ENCODE results near the gene DPP7.

Gene DPP7

DNA sequence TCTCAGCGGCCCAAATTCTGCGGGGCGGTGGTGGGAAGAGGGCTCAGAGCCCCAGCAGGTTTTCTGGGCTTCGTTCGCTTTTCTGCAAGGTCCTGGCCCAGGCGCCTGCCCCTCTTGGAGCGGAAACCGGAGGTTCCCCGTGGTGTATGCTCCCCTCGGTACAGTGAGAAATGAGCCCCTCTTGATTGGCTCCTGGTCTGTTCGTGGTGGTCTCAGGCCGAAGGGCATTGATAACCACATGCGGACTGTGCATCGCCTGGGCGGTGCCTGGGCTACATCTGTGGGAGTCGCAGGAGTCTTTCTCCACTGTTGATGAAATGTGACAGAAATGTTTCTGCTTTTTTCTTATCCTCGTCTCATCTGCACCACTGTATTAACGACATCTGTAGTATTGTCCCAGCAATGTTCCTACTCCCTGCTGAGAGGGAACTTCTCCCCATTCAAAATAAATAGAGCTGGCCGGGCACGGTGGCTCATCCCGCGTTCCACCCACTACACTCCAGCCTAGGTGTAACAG, 27.1 kb downstream of the DPP7 start:
- Histone ChIP-seq H3K9ac (ENCODE audit: low read length) (peak overlapping the region; percentile 61), H3K36me3 (ENCODE audit: insufficient read depth, low read length) (peaks cover 8% of the 10 kb centered on the region), H3K9me3 (ENCODE audit: low read length) (no peaks in the 10 kb centered on the region), H3K4me1 (ENCODE audit: insufficient read depth, low read length) (peaks cover 19% of the 10 kb centered on the region), H3K4me3 (ENCODE audit: low read depth in 1 of 2, low read length in 2 of 2) (peak overlapping the region; percentile 54 to 81), H3K27me3 (ENCODE audit: control insufficient read depth in 1 of 2, insufficient read depth in 2 of 2, low read length in 2 of 2) (no peaks in the 10 kb centered on the region), H3K27ac (ENCODE audit: low read depth, low read length) (peak overlapping the region; percentile 75)

DNA sequence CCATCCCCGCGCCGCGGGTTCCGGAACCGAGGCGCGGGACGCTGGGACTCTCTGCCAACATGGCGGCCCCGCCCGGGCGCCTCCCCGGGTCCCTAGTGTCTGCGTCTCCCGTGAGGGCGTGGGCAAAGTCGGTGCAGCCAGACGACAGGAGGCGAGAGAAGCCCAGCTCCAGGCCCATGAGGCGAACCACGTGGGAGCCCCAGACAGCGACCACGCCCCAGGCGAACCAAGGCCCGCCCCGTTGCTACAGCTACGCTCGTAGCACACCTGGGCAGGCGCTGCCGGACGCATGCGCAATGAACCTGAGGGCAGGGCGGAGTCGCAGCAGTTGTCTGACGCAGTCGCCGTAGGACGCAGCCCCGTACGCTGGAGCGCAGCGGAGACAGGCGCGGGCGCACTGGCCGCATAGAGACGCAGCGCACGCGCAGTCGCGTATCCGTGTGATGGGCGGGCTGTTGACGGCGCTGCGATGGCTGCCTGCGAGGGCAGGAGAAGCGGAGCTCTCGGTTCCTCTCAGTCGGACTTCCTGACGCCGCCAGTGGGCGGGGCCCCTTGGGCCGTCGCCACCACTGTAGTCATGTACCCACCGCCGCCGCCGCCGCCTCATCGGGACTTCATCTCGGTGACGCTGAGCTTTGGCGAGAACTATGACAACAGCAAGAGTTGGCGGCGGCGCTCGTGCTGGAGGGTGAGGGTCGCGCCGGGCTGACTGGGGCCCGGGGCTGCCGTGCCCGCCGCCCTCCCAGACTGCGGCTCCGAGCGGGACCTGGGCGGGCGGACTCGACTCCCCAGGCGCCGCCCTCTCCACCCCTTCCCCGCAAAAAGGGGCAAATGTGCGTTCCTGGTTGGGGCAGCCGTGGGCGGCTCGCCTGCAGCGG, 27.8 kb downstream of the DPP7 start, which contains the start of gene MAN1B1:
TSS of gene MAN1B1 (plus strand) at position 455 of the 878 bp plus-strand sequence. CDS start at position 470, 15 bp downstream.
- Histone ChIP-seq H3K36me3 (ENCODE audit: insufficient read depth, low read length) (peaks cover 8% of the 10 kb centered on the region), H3K9me3 (ENCODE audit: low read length) (no peaks in the 10 kb centered on the region), H3K27me3 (ENCODE audit: control insufficient read depth in 1 of 2, insufficient read depth in 2 of 2, low read length in 2 of 2) (no peaks in the 10 kb centered on the region), H3K4me1 (ENCODE audit: insufficient read depth, low read length) (peaks cover 19% of the 10 kb centered on the region), H3K4me3 (ENCODE audit: low read depth in 1 of 2, low read length in 2 of 2) (peak within 1 kb of the TSS; percentile 70 to 81), H3K27ac (ENCODE audit: low read depth, low read length) (peak within 1 kb of the TSS; percentile 78), H3K9ac (ENCODE audit: low read length) (peak within 1 kb of the TSS; percentile 61)

DNA sequence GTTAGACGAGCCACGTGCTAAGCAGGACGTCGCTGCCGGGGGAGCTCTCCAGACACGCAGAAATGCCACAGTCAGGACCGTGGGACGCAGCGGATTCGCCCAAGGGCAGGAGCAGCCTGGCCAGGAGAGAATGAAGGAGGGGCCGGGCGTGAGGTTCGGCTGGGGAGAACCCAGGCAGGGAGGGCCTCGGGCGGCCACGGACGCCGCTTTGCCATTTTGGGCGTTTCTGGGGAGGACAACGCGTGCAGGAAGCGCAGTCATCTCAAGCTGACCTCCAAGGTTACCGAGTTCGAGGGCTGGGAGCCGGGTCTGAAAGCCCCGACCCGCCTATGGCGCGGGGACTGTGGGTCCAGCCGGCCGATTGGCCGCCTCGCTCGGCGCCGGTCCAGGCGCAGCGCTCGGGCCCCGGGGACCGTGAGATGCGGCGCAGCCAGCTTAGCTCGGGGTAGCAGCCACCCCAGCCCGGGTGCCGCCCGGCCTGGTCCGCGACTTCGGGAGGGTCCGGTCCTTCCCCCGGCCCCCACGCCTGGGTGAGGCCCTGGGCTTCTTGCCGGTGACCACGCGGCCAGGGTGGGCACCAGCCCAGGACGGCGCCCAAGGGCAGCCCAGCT, 28.5 kb downstream of the DPP7 start:
- Histone ChIP-seq H3K4me1 (ENCODE audit: insufficient read depth, low read length) (peaks cover 19% of the 10 kb centered on the region), H3K9ac (ENCODE audit: low read length) (peak overlapping the region; percentile 27), H3K27ac (ENCODE audit: low read depth, low read length) (peak overlapping the region; percentile 78), H3K4me3 (ENCODE audit: low read depth in 1 of 2, low read length in 2 of 2) (peak overlapping the region; percentile 70 to 81), H3K36me3 (ENCODE audit: insufficient read depth, low read length) (peaks cover 8% of the 10 kb centered on the region), H3K27me3 (ENCODE audit: control insufficient read depth in 1 of 2, insufficient read depth in 2 of 2, low read length in 2 of 2) (no peaks in the 10 kb centered on the region), H3K9me3 (ENCODE audit: low read length) (no peaks in the 10 kb centered on the region)

DNA sequence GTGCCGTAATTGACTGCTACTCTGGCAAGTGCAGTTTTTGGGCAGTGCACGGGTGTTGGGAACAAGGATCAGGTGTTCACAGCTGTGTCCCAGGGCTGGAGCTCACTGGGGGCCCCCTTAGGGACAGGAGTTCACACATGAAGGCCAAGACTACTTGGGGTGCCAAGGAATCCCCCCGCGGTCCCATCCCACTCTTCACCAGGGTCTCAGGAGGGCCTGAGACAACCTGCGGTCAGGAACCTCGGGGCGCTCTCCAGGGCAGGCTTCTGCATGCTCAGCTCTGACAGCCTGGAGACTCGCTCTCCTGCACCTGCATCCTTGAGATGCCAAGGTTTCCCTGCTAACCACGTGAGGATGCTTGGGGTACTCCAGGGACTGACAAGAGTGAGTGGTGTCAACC, 30.0 kb downstream of the DPP7 start:
- H3K36me3 ChIP-seq (ENCODE audit: insufficient read depth, low read length) = peaks cover 6% of the 10 kb centered on the region
- peaks cover 19% of the 10 kb centered on the region for H3K4me1 ChIP-seq (ENCODE audit: insufficient read depth, low read length)
- no peak overlapping the region for H3K27ac ChIP-seq (ENCODE audit: low read depth, low read length)
- no peak overlapping the region for H3K4me3 ChIP-seq (ENCODE audit: low read depth in 1 of 2, low read length in 2 of 2)
- H3K9ac ChIP-seq (ENCODE audit: low read length) = no peak overlapping the region
- H3K27me3 ChIP-seq (ENCODE audit: control insufficient read depth in 1 of 2, insufficient read depth in 2 of 2, low read length in 2 of 2) = peaks cover 0 to 11% of the 10 kb centered on the region in 2 donors
- no peaks in the 10 kb centered on the region for H3K9me3 ChIP-seq (ENCODE audit: low read length)

DNA sequence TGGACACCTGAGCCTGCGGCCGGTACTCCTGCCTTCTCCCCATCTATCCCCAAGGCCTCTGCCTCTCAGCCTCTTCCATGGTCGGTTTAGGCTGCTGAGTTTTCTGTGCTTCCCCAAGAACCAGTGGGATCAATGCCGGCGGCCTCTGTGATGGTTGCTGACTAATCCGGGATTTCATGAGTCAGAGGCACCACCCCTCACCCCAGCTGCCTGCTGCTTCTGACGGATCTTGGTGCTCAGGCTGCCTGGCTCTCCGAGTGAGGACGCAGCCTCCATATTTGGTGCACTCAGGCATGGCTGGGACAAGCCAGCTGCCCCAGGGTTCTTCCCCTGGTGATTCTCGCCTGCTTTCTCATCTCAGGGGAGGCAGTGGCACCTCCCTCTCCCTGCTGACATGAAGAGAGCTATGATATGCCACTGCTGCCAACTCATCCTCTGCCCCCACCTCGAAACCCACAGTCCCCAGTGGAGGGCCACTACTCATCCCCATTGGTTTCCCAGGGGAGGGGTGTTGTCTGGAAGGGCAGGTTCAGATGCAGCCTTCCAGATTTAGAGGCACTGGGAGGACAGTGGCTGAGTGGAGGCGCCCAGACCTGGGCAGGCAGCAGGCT, 31.0 kb downstream of the DPP7 start:
- H3K4me1 ChIP-seq (ENCODE audit: insufficient read depth, low read length) = peaks cover 25% of the 10 kb centered on the region
- H3K36me3 ChIP-seq (ENCODE audit: insufficient read depth, low read length) = peaks cover 6% of the 10 kb centered on the region
- H3K4me3 ChIP-seq (ENCODE audit: low read depth in 1 of 2, low read length in 2 of 2) = no peak overlapping the region
- no peak overlapping the region for H3K9ac ChIP-seq (ENCODE audit: low read length)
- no peaks in the 10 kb centered on the region for H3K9me3 ChIP-seq (ENCODE audit: low read length)
- no peak overlapping the region for H3K27ac ChIP-seq (ENCODE audit: low read depth, low read length)
- peaks cover 4 to 22% of the 10 kb centered on the region in 2 donors for H3K27me3 ChIP-seq (ENCODE audit: control insufficient read depth in 1 of 2, insufficient read depth in 2 of 2, low read length in 2 of 2)

DNA sequence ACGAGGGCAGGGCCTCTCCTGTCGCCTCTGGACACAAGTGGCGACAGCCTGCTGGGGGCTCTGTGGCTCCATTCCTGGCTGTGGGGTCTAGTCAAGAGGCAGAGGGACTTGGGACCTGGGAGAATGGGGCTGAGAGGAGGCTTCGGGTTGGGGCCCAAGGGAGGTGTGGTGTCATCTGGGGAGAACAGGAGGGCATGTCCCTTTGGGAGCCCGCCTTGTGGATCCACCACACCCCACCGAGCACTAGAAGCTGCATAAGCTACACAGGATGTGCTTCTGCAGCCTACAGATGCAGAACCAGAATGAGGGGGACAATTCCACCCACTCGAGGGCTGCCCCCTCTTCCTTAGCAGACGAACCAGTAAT, 31.6 kb downstream of the DPP7 start:
- Histone ChIP-seq H3K4me3 (ENCODE audit: low read depth in 1 of 2, low read length in 2 of 2) (no peak overlapping the region), H3K27ac (ENCODE audit: low read depth, low read length) (no peak overlapping the region), H3K4me1 (ENCODE audit: insufficient read depth, low read length) (peaks cover 22% of the 10 kb centered on the region), H3K9me3 (ENCODE audit: low read length) (no peaks in the 10 kb centered on the region), H3K36me3 (ENCODE audit: insufficient read depth, low read length) (peaks cover 6% of the 10 kb centered on the region), H3K27me3 (ENCODE audit: control insufficient read depth in 1 of 2, insufficient read depth in 2 of 2, low read length in 2 of 2) (peaks cover 7 to 28% of the 10 kb centered on the region in 2 donors), H3K9ac (ENCODE audit: low read length) (no peak overlapping the region)

DNA sequence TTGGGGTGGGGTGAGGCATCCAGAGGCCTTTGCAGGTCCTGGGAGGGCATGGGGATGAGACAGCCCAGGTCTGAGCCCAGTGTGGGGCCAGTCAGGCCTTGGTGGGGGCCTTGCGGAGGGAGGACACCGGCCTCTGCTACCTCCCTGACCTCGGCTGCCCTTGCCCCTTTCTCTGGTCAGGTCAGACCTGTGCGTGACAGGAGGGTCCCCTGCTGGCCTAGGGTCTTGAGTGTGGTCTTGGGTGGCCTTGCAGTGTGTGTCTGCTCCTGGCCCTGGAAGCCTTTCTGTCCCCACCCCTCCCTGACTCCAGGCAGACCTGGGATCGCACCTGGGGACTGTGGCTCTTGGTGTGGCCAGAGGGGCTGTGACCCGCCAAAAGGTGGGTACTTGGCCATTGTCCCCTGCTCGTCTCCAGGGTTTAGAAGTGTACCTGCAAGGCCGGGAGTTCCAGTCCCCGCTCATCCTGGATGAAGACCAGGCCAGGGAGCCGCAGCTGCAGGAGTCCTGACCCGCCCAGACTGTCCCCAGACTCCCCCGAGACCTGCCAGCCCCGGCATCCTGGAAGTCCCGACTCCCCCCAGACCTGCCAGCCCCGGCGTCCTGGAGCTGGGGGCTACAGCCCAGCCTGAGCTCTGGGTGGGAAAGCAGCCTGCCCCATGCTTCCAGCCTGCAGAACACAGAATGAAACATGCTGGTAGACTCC, 32.2 kb downstream of the DPP7 start:
- H3K27ac ChIP-seq (ENCODE audit: low read depth, low read length) = no peak overlapping the region
- peaks cover 7 to 31% of the 10 kb centered on the region in 2 donors for H3K27me3 ChIP-seq (ENCODE audit: control insufficient read depth in 1 of 2, insufficient read depth in 2 of 2, low read length in 2 of 2)
- H3K4me3 ChIP-seq (ENCODE audit: low read depth in 1 of 2, low read length in 2 of 2) = no peak overlapping the region
- peaks cover 17% of the 10 kb centered on the region for H3K4me1 ChIP-seq (ENCODE audit: insufficient read depth, low read length)
- H3K36me3 ChIP-seq (ENCODE audit: insufficient read depth, low read length) = peaks cover 6% of the 10 kb centered on the region
- no peaks in the 10 kb centered on the region for H3K9me3 ChIP-seq (ENCODE audit: low read length)
- H3K9ac ChIP-seq (ENCODE audit: low read length) = no peak overlapping the region

DNA sequence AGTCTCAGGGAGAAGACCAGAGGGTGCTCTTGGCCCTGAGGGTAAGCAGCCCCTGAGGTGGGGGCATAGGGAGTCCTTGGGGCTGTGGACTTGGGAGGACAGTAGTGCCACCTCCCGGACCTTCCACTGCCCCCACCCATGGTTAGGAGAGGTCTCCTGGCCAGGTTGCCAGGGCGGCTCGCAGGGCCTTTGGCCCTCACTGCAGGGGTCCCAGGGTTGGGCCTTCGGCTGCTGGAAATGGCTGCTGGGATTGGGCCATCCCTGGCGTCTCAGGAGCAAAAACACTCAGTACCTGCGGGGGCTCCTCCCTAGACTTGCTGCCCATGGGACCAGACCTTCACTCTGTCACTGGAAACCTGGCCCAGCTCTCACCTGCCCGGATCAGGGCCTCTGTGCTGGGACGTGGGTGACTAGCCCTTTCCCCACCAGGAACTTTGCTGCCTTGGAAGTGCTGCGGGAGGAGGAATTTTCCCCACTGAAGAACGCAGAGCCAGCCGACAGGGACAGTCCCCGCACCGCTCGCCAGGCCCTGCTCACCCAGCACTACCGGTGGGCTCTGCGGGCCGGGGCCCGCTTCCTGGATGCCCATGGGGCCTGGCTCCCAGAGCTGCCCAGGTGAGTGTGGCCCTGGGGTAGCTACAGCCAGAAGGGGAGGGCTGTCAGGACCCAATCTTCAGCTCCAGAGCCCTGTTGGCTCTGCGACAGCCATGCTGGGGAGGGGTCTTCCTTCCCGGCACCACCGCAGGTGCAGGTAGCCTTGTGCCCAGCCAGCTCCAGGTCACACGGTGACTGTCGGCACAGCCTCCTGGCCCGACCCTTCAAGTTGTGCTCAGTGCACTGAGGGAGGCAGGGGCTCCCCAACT, 34.0 kb downstream of the DPP7 start:
- H3K9me3 ChIP-seq (ENCODE audit: low read length) = no peaks in the 10 kb centered on the region
- no peak overlapping the region for H3K27ac ChIP-seq (ENCODE audit: low read depth, low read length)
- peaks cover 6% of the 10 kb centered on the region for H3K36me3 ChIP-seq (ENCODE audit: insufficient read depth, low read length)
- H3K27me3 ChIP-seq (ENCODE audit: control insufficient read depth in 1 of 2, insufficient read depth in 2 of 2, low read length in 2 of 2) = peaks cover 7 to 37% of the 10 kb centered on the region in 2 donors
- no peak overlapping the region for H3K4me3 ChIP-seq (ENCODE audit: low read depth in 1 of 2, low read length in 2 of 2)
- peaks cover 10% of the 10 kb centered on the region for H3K4me1 ChIP-seq (ENCODE audit: insufficient read depth, low read length)
- H3K9ac ChIP-seq (ENCODE audit: low read length) = no peak overlapping the region

DNA sequence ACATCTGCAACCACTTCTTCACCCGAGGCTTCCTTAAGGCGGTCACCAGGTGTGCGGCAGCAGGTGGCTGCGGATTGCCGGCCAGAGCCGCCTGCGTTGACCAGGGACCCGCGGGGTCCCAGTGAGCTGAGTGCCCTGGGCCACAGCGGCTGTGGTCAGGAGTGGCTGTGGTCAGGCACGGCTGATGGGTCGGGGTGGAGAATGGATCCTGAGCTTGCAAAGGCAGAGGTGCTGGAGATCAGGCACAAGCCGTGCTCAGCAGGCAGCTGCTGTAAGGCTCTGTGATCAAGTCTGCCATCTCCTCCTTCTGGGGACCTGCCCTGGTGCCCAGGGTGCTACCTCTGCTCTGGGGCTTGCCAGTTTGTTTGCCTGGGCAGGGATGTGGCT, 35.1 kb downstream of the DPP7 start:
- no peak overlapping the region for H3K4me3 ChIP-seq (ENCODE audit: low read depth in 1 of 2, low read length in 2 of 2)
- H3K36me3 ChIP-seq (ENCODE audit: insufficient read depth, low read length) = peaks cover 6% of the 10 kb centered on the region
- H3K27ac ChIP-seq (ENCODE audit: low read depth, low read length) = no peak overlapping the region
- H3K9me3 ChIP-seq (ENCODE audit: low read length) = no peaks in the 10 kb centered on the region
- H3K9ac ChIP-seq (ENCODE audit: low read length) = no peak overlapping the region
- peaks cover 7 to 37% of the 10 kb centered on the region in 2 donors for H3K27me3 ChIP-seq (ENCODE audit: control insufficient read depth in 1 of 2, insufficient read depth in 2 of 2, low read length in 2 of 2)
- peaks cover 8% of the 10 kb centered on the region for H3K4me1 ChIP-seq (ENCODE audit: insufficient read depth, low read length)

DNA sequence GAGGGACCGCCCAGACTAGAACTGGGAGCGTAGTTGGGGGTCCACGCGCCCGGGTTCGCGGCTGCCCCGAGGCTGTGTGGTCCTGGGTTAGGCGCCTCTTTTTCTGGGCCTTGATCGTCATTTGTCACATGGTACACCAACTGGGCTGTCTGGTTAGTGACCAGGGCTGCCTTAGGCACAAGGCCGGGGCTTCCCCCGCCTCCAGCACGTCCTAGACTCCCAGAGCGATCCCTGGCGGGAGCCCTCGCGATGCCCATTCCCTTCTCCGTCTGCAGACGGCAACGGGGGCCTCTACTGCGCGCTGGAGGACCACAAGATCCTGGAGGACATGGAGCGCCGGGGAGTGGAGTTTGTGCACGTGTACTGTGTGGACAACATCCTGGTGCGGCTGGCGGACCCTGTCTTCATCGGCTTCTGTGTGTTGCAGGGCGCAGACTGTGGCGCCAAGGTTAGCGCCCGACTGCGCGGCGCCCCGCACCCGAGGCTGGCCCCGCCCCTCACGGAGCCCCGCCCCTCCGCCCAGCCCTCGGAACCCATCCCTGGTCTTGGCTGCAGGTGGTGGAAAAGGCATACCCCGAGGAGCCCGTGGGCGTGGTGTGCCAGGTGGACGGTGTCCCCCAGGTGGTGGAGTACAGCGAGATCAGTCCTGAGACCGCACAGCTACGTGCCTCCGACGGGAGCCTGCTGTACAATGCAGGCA, 35.7 kb downstream of the DPP7 start:
- Histone ChIP-seq H3K9me3 (ENCODE audit: low read length) (no peaks in the 10 kb centered on the region), H3K27me3 (ENCODE audit: control insufficient read depth in 1 of 2, insufficient read depth in 2 of 2, low read length in 2 of 2) (peaks cover 7 to 37% of the 10 kb centered on the region in 2 donors), H3K9ac (ENCODE audit: low read length) (no peak overlapping the region), H3K27ac (ENCODE audit: low read depth, low read length) (no peak overlapping the region), H3K4me3 (ENCODE audit: low read depth in 1 of 2, low read length in 2 of 2) (peak overlapping the region in 1 of 2 donors; percentile 41), H3K36me3 (ENCODE audit: insufficient read depth, low read length) (peaks cover 6% of the 10 kb centered on the region), H3K4me1 (ENCODE audit: insufficient read depth, low read length) (peaks cover 8% of the 10 kb centered on the region)
